Measurements from ENCODE around the gene ESPN. TPM values are rescaled to one million over a fixed set of nuclear protein-coding genes. Genes with fewer than 3 reads are reported as not detected.

ESPN gene, protein sequence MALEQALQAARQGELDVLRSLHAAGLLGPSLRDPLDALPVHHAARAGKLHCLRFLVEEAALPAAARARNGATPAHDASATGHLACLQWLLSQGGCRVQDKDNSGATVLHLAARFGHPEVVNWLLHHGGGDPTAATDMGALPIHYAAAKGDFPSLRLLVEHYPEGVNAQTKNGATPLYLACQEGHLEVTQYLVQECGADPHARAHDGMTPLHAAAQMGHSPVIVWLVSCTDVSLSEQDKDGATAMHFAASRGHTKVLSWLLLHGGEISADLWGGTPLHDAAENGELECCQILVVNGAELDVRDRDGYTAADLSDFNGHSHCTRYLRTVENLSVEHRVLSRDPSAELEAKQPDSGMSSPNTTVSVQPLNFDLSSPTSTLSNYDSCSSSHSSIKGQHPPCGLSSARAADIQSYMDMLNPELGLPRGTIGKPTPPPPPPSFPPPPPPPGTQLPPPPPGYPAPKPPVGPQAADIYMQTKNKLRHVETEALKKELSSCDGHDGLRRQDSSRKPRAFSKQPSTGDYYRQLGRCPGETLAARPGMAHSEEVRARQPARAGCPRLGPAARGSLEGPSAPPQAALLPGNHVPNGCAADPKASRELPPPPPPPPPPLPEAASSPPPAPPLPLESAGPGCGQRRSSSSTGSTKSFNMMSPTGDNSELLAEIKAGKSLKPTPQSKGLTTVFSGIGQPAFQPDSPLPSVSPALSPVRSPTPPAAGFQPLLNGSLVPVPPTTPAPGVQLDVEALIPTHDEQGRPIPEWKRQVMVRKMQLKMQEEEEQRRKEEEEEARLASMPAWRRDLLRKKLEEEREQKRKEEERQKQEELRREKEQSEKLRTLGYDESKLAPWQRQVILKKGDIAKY
- 0.22 and 0.69 TPM in 2 replicates for total RNA-seq

GRCh38 chr1:6424619-6425593 lies at the start of gene ESPN:
Gene ESPN, plus strand, starts transcription at chr1:6424776. Its CDS starts 180 bp downstream, at chr1:6424956.

GRCh38 chr1:6393400-6394187 lies 31.0 kb upstream of the ESPN start, which contains the start of gene ACOT7:
Gene ACOT7, minus strand, starts transcription at chr1:6393767. Its CDS starts 368 bp downstream, at chr1:6393399.

DNA sequence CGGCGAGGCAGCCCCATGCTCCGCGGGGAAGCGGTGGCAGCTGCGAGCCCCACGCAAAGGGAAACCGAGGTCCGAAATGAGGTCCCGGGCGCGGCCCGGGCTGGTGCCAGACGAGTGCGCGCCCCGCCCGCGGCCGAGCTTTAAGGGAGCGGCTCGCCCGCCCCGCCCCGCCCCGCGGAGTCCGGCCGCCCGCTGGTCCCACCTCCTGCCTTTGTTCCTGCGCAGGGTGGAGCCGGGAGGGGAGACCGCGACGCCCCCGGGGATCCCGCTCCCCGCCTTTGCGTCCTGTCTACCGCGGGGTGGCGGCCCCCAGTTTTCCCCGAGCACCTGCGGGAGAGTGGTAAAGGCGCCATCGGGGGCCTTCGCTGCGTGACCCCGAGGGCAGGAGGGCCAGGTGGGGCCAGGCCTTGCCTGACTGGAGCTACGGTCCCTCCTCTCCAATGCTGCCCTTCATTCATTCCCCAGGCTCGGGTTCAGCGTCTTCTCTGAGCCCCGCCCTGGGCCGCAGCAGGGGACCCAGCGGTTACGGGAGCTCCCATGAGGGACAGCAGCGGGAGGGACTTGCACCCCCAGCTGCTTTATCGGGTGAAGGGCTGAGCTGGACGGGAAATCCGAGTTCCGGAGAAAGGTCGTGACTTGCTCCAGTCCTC lies 4.6 kb upstream of the ESPN start, which contains the start of gene HES2:
Gene HES2, minus strand, starts transcription at position 116 of the 650 bp plus-strand sequence. Its CDS starts 99 bp downstream, at position 17.

GRCh38 chr1:6466023-6466422 lies 41.4 kb downstream of the ESPN start, which contains the start of gene TNFRSF25:
Gene TNFRSF25, minus strand, starts transcription at chr1:6466173. Its CDS starts 66 bp downstream, at chr1:6466107.

DNA sequence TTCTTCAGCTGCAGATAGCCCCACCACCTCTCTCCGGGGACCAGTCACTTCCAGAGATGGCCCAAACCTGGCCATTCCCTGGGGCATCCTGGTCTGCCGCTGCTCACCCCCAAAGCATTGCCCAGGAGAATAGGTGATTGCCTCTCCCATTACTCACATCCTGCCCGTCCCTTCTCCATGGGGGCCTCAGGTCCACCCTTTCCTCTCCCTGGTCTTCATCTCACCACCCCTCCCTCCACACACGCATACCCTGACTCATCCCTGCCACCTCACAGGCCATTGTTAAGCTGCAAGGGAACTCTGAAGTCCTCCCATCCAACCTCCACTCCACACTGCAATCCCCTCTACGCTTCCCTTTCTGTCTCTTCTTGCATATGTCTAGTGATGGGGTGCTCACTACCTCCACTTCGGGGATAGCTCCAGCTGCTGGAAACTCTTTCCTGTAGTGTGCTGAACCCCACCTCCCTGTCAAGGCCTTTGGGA lies 66.9 kb downstream of the ESPN start, which contains the start of gene PLEKHG5:
Gene PLEKHG5, minus strand, starts transcription at position 188 of the 483 bp plus-strand sequence. CDS start 14,096 bp downstream, outside the sequence.

Other genes starting within 250 kb of the ESPN start
- gene CHD5, start 244.5 kb upstream of the ESPN start, total RNA-seq: under 0.01 TPM in 1 of 2 replicates, not detected in the other
- gene RPL22, start 225.2 kb upstream of the ESPN start, total RNA-seq: 188 and 255 TPM in 2 replicates
- gene RNF207, start 218.7 kb upstream of the ESPN start, total RNA-seq: 2.4 and 3.3 TPM in 2 replicates
- 68.2 and 79.1 TPM in 2 replicates for gene ICMT, start 188.8 kb upstream of the ESPN start, total RNA-seq
- gene HES3, start 180.6 kb upstream of the ESPN start, total RNA-seq: not detected in 2 replicates
- gene GPR153, start 163.7 kb upstream of the ESPN start, total RNA-seq: 1.7 and 2.4 TPM in 2 replicates
- 11.4 and 13.0 TPM in 2 replicates for gene ACOT7, start 31.0 kb upstream of the ESPN start, total RNA-seq
- 5.9 and 10.2 TPM in 2 replicates for gene HES2, start 4.9 kb upstream of the ESPN start, total RNA-seq
- 2.8 and 6.7 TPM in 2 replicates for gene TNFRSF25, start 41.4 kb downstream of the ESPN start, total RNA-seq
- gene PLEKHG5, start 66.9 kb downstream of the ESPN start, total RNA-seq: 17.6 and 23.9 TPM in 2 replicates
- 14.5 and 20.6 TPM in 2 replicates for gene NOL9, start 129.7 kb downstream of the ESPN start, total RNA-seq
- gene TAS1R1, start 130.5 kb downstream of the ESPN start, total RNA-seq: not detected in 2 replicates
- gene ZBTB48, start 155.2 kb downstream of the ESPN start, total RNA-seq: 13.6 and 15.0 TPM in 2 replicates
- 12.2 and 15.8 TPM in 2 replicates for gene KLHL21, start 178.1 kb downstream of the ESPN start, total RNA-seq
- 10.8 and 11.0 TPM in 2 replicates for gene PHF13, start 189.0 kb downstream of the ESPN start, total RNA-seq
- 14.5 and 18.6 TPM in 2 replicates for gene THAP3, start 200.1 kb downstream of the ESPN start, total RNA-seq

Measured in dermis lymphatic vessel endothelial cell (primary cell).